Measurements from ENCODE around the gene ZC2HC1C.

DNA sequence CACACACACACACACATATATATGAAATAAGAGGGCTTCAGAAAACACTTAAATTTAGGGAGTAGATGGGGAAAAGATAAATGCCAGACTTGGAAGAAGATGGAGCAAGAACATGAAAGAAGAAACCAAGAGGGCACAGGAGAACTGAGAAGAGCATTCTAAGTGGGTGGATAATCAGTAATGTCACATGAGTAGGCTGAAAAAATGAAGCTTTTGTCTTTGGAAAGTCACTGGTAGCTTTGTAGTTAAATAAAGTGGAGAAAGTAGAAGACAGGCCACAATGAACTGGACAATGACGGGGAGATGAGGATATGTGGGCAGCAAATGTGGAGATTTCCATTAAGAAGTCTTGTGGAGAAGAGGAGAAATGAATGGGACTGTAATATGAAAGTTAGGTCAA is 2.2 kb upstream of the ZC2HC1C start:
- TF ChIP-seq POLR2A (IDR thresholded peaks at IDR 0.05) (no peak), POLR2AphosphoS5 (IDR thresholded peaks at IDR 0.05) (no peak), EP300 (IDR thresholded peaks at IDR 0.05) (no peak)
- TF ChIP-seq, protein P1, sequence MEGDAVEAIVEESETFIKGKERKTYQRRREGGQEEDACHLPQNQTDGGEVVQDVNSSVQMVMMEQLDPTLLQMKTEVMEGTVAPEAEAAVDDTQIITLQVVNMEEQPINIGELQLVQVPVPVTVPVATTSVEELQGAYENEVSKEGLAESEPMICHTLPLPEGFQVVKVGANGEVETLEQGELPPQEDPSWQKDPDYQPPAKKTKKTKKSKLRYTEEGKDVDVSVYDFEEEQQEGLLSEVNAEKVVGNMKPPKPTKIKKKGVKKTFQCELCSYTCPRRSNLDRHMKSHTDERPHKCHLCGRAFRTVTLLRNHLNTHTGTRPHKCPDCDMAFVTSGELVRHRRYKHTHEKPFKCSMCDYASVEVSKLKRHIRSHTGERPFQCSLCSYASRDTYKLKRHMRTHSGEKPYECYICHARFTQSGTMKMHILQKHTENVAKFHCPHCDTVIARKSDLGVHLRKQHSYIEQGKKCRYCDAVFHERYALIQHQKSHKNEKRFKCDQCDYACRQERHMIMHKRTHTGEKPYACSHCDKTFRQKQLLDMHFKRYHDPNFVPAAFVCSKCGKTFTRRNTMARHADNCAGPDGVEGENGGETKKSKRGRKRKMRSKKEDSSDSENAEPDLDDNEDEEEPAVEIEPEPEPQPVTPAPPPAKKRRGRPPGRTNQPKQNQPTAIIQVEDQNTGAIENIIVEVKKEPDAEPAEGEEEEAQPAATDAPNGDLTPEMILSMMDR (IDR thresholded peaks at IDR 0.05), result no peak
